Mesenchymal stem cell (in vitro differentiated cells and primary cell): ENCODE data around the gene SKA1.

ENCODE experiments used
- DNase-seq: peaks from one replicate; pipeline ENCODE4 v3.0.0-alpha.2; 2013
- H2AFZ ChIP-seq: one replicate; pipeline ENCODE4 v1.6.1; 2013; ENCODE audit warnings: low read depth, mild to moderate bottlenecking, control low read depth, inconsistent platforms, low read length, moderate library complexity
- H2AK5ac ChIP-seq: 2 replicates; pipeline ENCODE4 v1.6.1; 2013; ENCODE audit warnings: low read length, moderate library complexity, mild to moderate bottlenecking, inconsistent platforms; ENCODE audit not compliant: severe bottlenecking
- H2BK120ac ChIP-seq: one replicate; pipeline ENCODE4 v1.6.1; 2013; ENCODE audit warnings: low read depth, mild to moderate bottlenecking, inconsistent platforms, low read length, moderate library complexity
- H2BK12ac ChIP-seq, 2 experiments: one replicate each; pipeline ENCODE4 v1.6.1; 2013; ENCODE audit warnings: inconsistent platforms in 2 of 2, low read length in 2 of 2, mild to moderate bottlenecking in 2 of 2, moderate library complexity in 2 of 2, control low read depth in 1 of 2
- H2BK15ac ChIP-seq: one replicate; pipeline ENCODE4 v1.6.1; 2013; ENCODE audit warnings: mild to moderate bottlenecking, low read depth, inconsistent platforms; ENCODE audit not compliant: poor library complexity, severe bottlenecking
- H2BK5ac ChIP-seq: 2 replicates; pipeline ENCODE4 v1.6.1; 2013; ENCODE audit warnings: low read depth, mild to moderate bottlenecking, low read length, control low read depth, inconsistent platforms; ENCODE audit not compliant: poor library complexity, severe bottlenecking
- H3K14ac ChIP-seq, 2 experiments: one replicate each; pipeline ENCODE4 v1.6.1; 2013; ENCODE audit warnings: inconsistent platforms in 2 of 2, low read length in 2 of 2, control low read depth in 1 of 2, mild to moderate bottlenecking in 1 of 2, moderate library complexity in 1 of 2
- H3K18ac ChIP-seq, 2 experiments: one replicate each; pipeline ENCODE4 v1.6.1; 2013; ENCODE audit warnings: inconsistent platforms in 2 of 2, low read length in 2 of 2, control low read depth in 1 of 2, low read depth in 1 of 2, mild to moderate bottlenecking in 1 of 2
- H3K23ac ChIP-seq, 2 experiments: one replicate each; pipeline ENCODE4 v1.6.1; 2013; ENCODE audit warnings: inconsistent platforms in 2 of 2, low read length in 2 of 2, mild to moderate bottlenecking in 2 of 2, moderate library complexity in 2 of 2, control low read depth in 1 of 2
- H3K27ac ChIP-seq: 2 replicates; pipeline ENCODE4 v1.5.1; 2013; ENCODE audit warnings: mild to moderate bottlenecking, moderate library complexity, low read length, control low read depth, inconsistent platforms; ENCODE audit not compliant: poor library complexity, severe bottlenecking
- H3K27me3 ChIP-seq, 2 experiments: 2 replicates each; pipeline versions ENCODE4 v1.6.1 to v1.7.0; 2013; ENCODE audit warnings: low read length in 2 of 2, mild to moderate bottlenecking in 2 of 2, moderate library complexity in 2 of 2, control low read depth in 1 of 2, inconsistent platforms in 1 of 2; ENCODE audit not compliant: control insufficient read depth in 1 of 2, insufficient read depth in 1 of 2
- H3K36me3 ChIP-seq, 2 experiments: 2 replicates each; pipeline versions ENCODE4 v1.6.1 to v1.7.0; 2013; ENCODE audit warnings: low read length in 2 of 2, control low read depth in 1 of 2, inconsistent platforms in 1 of 2, low read depth in 1 of 2, mild to moderate bottlenecking in 1 of 2; ENCODE audit not compliant: insufficient read depth in 2 of 2, control insufficient read depth in 1 of 2
- H3K4ac ChIP-seq, 2 experiments: one replicate each; pipeline ENCODE4 v1.6.1; 2013; ENCODE audit warnings: inconsistent platforms in 2 of 2, low read length in 2 of 2, mild to moderate bottlenecking in 2 of 2, moderate library complexity in 2 of 2, control low read depth in 1 of 2, low read depth in 1 of 2
- H3K4me1 ChIP-seq: 2 replicates; pipeline ENCODE4 v1.6.1; 2013; ENCODE audit warnings: low read depth, low read length, control low read depth; ENCODE audit not compliant: control insufficient read depth, insufficient read depth
- H3K4me2 ChIP-seq: 2 replicates; pipeline ENCODE4 v1.6.1; 2013; ENCODE audit warnings: low read length, mild to moderate bottlenecking, inconsistent platforms; ENCODE audit not compliant: poor library complexity, severe bottlenecking
- H3K4me3 ChIP-seq, 2 experiments: 2 replicates each; pipeline versions ENCODE4 v1.5.1 to v1.7.0; 2013; ENCODE audit warnings: low read length in 2 of 2, mild to moderate bottlenecking in 2 of 2, control low read depth in 1 of 2, low read depth in 1 of 2; ENCODE audit not compliant: insufficient read depth in 1 of 2
- H3K79me1 ChIP-seq: replicated peaks from 2 replicates; pipeline ENCODE4 v1.6.1; 2013; ENCODE audit warnings: mild to moderate bottlenecking, control low read depth, low read length, inconsistent platforms; ENCODE audit not compliant: poor library complexity, severe bottlenecking
- H3K9ac ChIP-seq: 2 replicates; pipeline ENCODE4 v1.7.0; 2013; ENCODE audit warnings: mild to moderate bottlenecking, low read length, moderate library complexity
- H3K9me3 ChIP-seq: 2 replicates; pipeline ENCODE4 v1.7.0; 2013; ENCODE audit warnings: mild to moderate bottlenecking, low read length; ENCODE audit not compliant: control insufficient read depth
- H4K8ac ChIP-seq: one replicate; pipeline ENCODE4 v1.6.1; 2013; ENCODE audit warnings: inconsistent platforms, mild to moderate bottlenecking, low read length, moderate library complexity
- H4K91ac ChIP-seq: one replicate; pipeline ENCODE4 v1.6.1; 2013; ENCODE audit warnings: mild to moderate bottlenecking, low read length, inconsistent platforms
- WGBS: methylation state at CpG from one replicate; pipeline ENCODE4 v1.1.7; 2013; ENCODE audit warnings: mixed read lengths; 5-methylcytosine and 5-hydroxymethylcytosine counted together

The SKA1 gene

GRCh38 chr18:50427896-50428295, 53.0 kb downstream of the SKA1 start:
- H3K14ac ChIP-seq: no peak overlapping the region
- no peak overlapping the region for H3K27ac ChIP-seq
- no peak overlapping the region for H2AK5ac ChIP-seq
- H3K9ac ChIP-seq: no peak overlapping the region
- no peak overlapping the region for H4K8ac ChIP-seq
- no peak overlapping the region for H2AFZ ChIP-seq
- no peak overlapping the region for H3K4ac ChIP-seq
- H3K4me3 ChIP-seq: no peak overlapping the region
- H3K4me1 ChIP-seq: no peaks in the 10 kb centered on the region
- no peak overlapping the region for H2BK15ac ChIP-seq
- H3K18ac ChIP-seq: no peak overlapping the region
- no peak overlapping the region for H3K4me2 ChIP-seq
- DNase-seq: no peak
- no peak overlapping the region for H2BK5ac ChIP-seq
- H3K23ac ChIP-seq: no peak overlapping the region
- H3K79me1 ChIP-seq: no peaks in the 10 kb centered on the region
- 68% methylated on average over 1 of the region's 1 CpG for WGBS
- H4K91ac ChIP-seq: no peak overlapping the region
- no peak overlapping the region for H2BK120ac ChIP-seq
- no peaks in the 10 kb centered on the region for H3K36me3 ChIP-seq
- H3K9me3 ChIP-seq: no peaks in the 10 kb centered on the region
- H2BK12ac ChIP-seq: no peak overlapping the region
- H3K27me3 ChIP-seq: peaks cover 5 to 17% of the 10 kb centered on the region in 2 experiments

GRCh38 chr18:50428531-50429206, 53.8 kb downstream of the SKA1 start:
- no peaks in the 10 kb centered on the region for H3K36me3 ChIP-seq
- H2AFZ ChIP-seq: peak overlapping the region; percentile 16
- H3K27ac ChIP-seq: no peak overlapping the region
- H3K14ac ChIP-seq: no peak overlapping the region
- no peak overlapping the region for H2BK5ac ChIP-seq
- H3K4me3 ChIP-seq: no peak overlapping the region
- DNase-seq: peak; percentile 7
- H4K91ac ChIP-seq: no peak overlapping the region
- no peak overlapping the region for H2BK15ac ChIP-seq
- H3K9ac ChIP-seq: peak overlapping the region; percentile 15
- no peak overlapping the region for H4K8ac ChIP-seq
- H3K27me3 ChIP-seq: peaks cover 5 to 17% of the 10 kb centered on the region in 2 experiments
- 11% methylated on average over 3 of the region's 3 CpGs for WGBS
- no peak overlapping the region for H3K4ac ChIP-seq
- H2AK5ac ChIP-seq: no peak overlapping the region
- H2BK12ac ChIP-seq: no peak overlapping the region
- no peak overlapping the region for H3K18ac ChIP-seq
- no peak overlapping the region for H3K4me2 ChIP-seq
- no peaks in the 10 kb centered on the region for H3K9me3 ChIP-seq
- H3K4me1 ChIP-seq: no peaks in the 10 kb centered on the region
- H3K23ac ChIP-seq: no peak overlapping the region
- no peaks in the 10 kb centered on the region for H3K79me1 ChIP-seq
- H2BK120ac ChIP-seq: no peak overlapping the region

GRCh38 chr18:50429207-50429948, 54.5 kb downstream of the SKA1 start:
- Histone ChIP-seq H2AK5ac (no peak overlapping the region), H3K4ac (no peak overlapping the region), H3K4me2 (no peak overlapping the region), H2BK15ac (no peak overlapping the region), H3K27ac (no peak overlapping the region), H4K8ac (no peak overlapping the region), H2AFZ (no peak overlapping the region), H3K4me3 (no peak overlapping the region), H3K9me3 (no peaks in the 10 kb centered on the region), H2BK120ac (no peak overlapping the region), H3K23ac (no peak overlapping the region), H3K14ac (no peak overlapping the region), H2BK12ac (no peak overlapping the region), H3K36me3 (no peaks in the 10 kb centered on the region), H3K79me1 (no peaks in the 10 kb centered on the region), H4K91ac (no peak overlapping the region), H3K9ac (no peak overlapping the region), H3K18ac (no peak overlapping the region), H3K27me3 (peaks cover 5 to 17% of the 10 kb centered on the region in 2 experiments), H3K4me1 (no peaks in the 10 kb centered on the region), H2BK5ac (no peak overlapping the region)
- peak; percentile 40 for DNase-seq
- WGBS: 56% methylated on average over 3 of the region's 5 CpGs

- no peak overlapping the region for H2BK15ac ChIP-seq
- H2BK12ac ChIP-seq: no peak overlapping the region
- no peak overlapping the region for H4K91ac ChIP-seq
- no peak overlapping the region for H3K4me2 ChIP-seq
- DNase-seq: no peak
- H2AK5ac ChIP-seq: no peak overlapping the region
- no peak overlapping the region for H2AFZ ChIP-seq
- no peak overlapping the region for H3K14ac ChIP-seq
- H3K23ac ChIP-seq: no peak overlapping the region
- H3K36me3 ChIP-seq: no peaks in the 10 kb centered on the region
- H3K4me3 ChIP-seq: no peak overlapping the region
- H3K9ac ChIP-seq: no peak overlapping the region
- H3K9me3 ChIP-seq: no peaks in the 10 kb centered on the region
- H3K79me1 ChIP-seq: no peaks in the 10 kb centered on the region
- H3K27me3 ChIP-seq: peaks cover 5 to 12% of the 10 kb centered on the region in 2 experiments
- H2BK120ac ChIP-seq: no peak overlapping the region
- WGBS: 86% methylated on average over 3 of the region's 3 CpGs
- no peak overlapping the region for H3K27ac ChIP-seq
- H3K18ac ChIP-seq: no peak overlapping the region
- no peak overlapping the region for H2BK5ac ChIP-seq
- no peaks in the 10 kb centered on the region for H3K4me1 ChIP-seq
- H4K8ac ChIP-seq: no peak overlapping the region
- no peak overlapping the region for H3K4ac ChIP-seq
Measured at GRCh38 chr18:50432915-50433314, 58.1 kb downstream of the SKA1 start.
